ENCODE measurements around the gene TRIM54.

DNA sequence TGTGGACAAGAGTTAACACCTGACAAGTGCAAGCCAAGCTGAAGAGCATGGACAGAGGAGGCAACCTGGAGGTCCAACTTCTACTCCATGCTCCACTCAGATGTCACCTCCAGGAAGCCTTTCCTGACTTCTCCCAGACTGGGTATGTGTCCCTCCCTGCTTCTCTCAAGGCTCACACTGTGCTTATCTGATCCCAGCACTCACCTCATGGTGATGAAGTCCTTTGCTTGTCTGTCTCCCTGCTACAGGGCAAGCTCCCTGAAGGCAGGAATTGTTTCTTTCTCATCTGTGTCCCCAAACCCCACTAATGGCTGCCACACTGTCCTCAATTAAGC, 16.7 kb upstream of the TRIM54 start:
- TF ChIP-seq, protein P1, sequence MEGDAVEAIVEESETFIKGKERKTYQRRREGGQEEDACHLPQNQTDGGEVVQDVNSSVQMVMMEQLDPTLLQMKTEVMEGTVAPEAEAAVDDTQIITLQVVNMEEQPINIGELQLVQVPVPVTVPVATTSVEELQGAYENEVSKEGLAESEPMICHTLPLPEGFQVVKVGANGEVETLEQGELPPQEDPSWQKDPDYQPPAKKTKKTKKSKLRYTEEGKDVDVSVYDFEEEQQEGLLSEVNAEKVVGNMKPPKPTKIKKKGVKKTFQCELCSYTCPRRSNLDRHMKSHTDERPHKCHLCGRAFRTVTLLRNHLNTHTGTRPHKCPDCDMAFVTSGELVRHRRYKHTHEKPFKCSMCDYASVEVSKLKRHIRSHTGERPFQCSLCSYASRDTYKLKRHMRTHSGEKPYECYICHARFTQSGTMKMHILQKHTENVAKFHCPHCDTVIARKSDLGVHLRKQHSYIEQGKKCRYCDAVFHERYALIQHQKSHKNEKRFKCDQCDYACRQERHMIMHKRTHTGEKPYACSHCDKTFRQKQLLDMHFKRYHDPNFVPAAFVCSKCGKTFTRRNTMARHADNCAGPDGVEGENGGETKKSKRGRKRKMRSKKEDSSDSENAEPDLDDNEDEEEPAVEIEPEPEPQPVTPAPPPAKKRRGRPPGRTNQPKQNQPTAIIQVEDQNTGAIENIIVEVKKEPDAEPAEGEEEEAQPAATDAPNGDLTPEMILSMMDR (IDR thresholded peaks at IDR 0.05 in 4 of 5, conservative IDR thresholded peaks at IDR 0.05 in 1 of 5): no peak
- TF ChIP-seq POLR2A (IDR thresholded peaks at IDR 0.05): no peak
